Tibial nerve (tissue), 4 donors: ENCODE data around the gene ABI3BP. TPM values are rescaled to one million over a fixed set of nuclear protein-coding genes. Genes with fewer than 3 reads are reported as not detected.
A peak's percentile ranks its signal among the peaks of the same experiment; 100 is the strongest.

Experiments
- DNase-seq, 2 donors: peaks; one replicate each; pipeline ENCODE4 v3.0.0-alpha.2; 2019; ENCODE audit warnings: low spot score in 2 of 2
- H3K27ac ChIP-seq, 4 donors: fragments of 200-600 bp; sonication (generic) in 3 of 4; one replicate each; pipeline ENCODE4 v1.5.1; 2017 to 2019; ENCODE audit warnings: mild to moderate bottlenecking in 1 of 4
- H3K27me3 ChIP-seq, 2 donors: fragments of 200-600 bp; sonication (generic) in 1 of 2; one replicate each; pipeline versions ENCODE4 v1.5.1 to v1.6.0; 2017 to 2019
- H3K36me3 ChIP-seq, 3 donors: fragments of 200-600 bp; sonication (generic); one replicate each; pipeline ENCODE4 v1.5.1; 2018 to 2019
- H3K4me1 ChIP-seq, 4 donors: fragments of 200-600 bp; sonication (generic) in 3 of 4; one replicate each; pipeline ENCODE4 v1.5.1; 2017 to 2019
- H3K4me3 ChIP-seq, 4 donors: fragments of 200-600 bp; sonication (generic) in 3 of 4; one replicate each; pipeline ENCODE4 v1.5.1; 2017 to 2019; ENCODE audit warnings: mild to moderate bottlenecking in 1 of 4, moderate library complexity in 1 of 4
- H3K9me3 ChIP-seq, 4 donors: fragments of 200-600 bp; sonication (generic) in 3 of 4; one replicate each; pipeline ENCODE4 v1.5.1; 2017 to 2019
- EP300 ChIP-seq, 2 donors: sonication (generic); formaldehyde crosslinking; IDR thresholded peaks; one replicate each; pipeline ENCODE4 v1.6.1; 2017; ENCODE audit warnings: antibody characterized with exemption in 2 of 2, mild to moderate bottlenecking in 1 of 2
- POLR2A ChIP-seq, 2 donors: fragments of 450-650 bp; IDR thresholded peaks; one replicate each; pipeline ENCODE4 v1.6.1; 2017; ENCODE audit warnings: antibody characterized with exemption in 2 of 2, mild to moderate bottlenecking in 2 of 2, moderate library complexity in 2 of 2
- WGBS, 2 donors: methylation state at CpG; one replicate each; pipeline ENCODE4 v1.1.5; 2018; 5-methylcytosine and 5-hydroxymethylcytosine counted together
- total RNA-seq, 4 donors: library from RNA; depleted of rRNA; stranded (reverse); fragments of >200 nt; gene quantifications; one replicate each; pipeline ENCODE4 v1.1.0, GENCODE V29; 2016
- TF ChIP-seq, protein P1 (sequence below), 5 experiments: fragments of 200-600 bp in 3 of 5; fragments of 450-650 bp in 2 of 5; sonication (generic) in 3 of 5; IDR thresholded peaks; one replicate each; pipeline ENCODE4 v1.5.1; 2016 to 2019; ENCODE audit warnings: antibody characterized with exemption in 5 of 5, mild to moderate bottlenecking in 3 of 5, moderate library complexity in 2 of 5

The ABI3BP gene
- total RNA-seq, 4 donors from 2014 or later, result 39.6 to 189 (median 139) TPM

DNA sequence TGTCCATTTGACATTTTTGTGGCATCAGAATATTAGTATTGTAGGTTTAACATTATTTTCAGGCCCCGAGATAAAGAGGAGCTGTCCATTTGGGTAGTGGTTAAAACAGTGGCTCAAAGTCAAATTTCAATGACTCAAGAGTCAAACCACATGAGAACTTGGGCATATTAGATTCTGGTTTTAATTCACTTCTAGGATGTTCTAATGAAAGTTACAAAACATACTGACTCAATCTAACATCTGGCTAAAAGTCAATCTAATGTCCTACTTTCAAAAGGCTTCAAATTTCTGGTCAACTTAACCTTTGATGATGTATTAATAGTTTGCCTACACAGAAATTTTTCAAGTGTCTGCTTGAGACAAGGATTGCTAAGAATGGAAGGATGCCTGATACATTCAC lies 112.4 kb downstream of the ABI3BP start:
- Histone ChIP-seq H3K27me3 (no peaks in the 10 kb centered on the region), H3K9me3 (no peaks in the 10 kb centered on the region), H3K4me1 (peaks cover 0 to 37% (median 0%) of the 10 kb centered on the region in 4 donors), H3K27ac (peak overlapping the region in 1 of 4 donors; percentile 22), H3K4me3 (no peak overlapping the region), H3K36me3 (no peaks in the 10 kb centered on the region)
- 87 to 94% methylated on average over 1 of the region's 1 CpG for WGBS, 2 donors
- DNase-seq, result no peak
- TF ChIP-seq, protein P1, sequence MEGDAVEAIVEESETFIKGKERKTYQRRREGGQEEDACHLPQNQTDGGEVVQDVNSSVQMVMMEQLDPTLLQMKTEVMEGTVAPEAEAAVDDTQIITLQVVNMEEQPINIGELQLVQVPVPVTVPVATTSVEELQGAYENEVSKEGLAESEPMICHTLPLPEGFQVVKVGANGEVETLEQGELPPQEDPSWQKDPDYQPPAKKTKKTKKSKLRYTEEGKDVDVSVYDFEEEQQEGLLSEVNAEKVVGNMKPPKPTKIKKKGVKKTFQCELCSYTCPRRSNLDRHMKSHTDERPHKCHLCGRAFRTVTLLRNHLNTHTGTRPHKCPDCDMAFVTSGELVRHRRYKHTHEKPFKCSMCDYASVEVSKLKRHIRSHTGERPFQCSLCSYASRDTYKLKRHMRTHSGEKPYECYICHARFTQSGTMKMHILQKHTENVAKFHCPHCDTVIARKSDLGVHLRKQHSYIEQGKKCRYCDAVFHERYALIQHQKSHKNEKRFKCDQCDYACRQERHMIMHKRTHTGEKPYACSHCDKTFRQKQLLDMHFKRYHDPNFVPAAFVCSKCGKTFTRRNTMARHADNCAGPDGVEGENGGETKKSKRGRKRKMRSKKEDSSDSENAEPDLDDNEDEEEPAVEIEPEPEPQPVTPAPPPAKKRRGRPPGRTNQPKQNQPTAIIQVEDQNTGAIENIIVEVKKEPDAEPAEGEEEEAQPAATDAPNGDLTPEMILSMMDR (IDR thresholded peaks at IDR 0.05), result no peak
- TF ChIP-seq EP300 (IDR thresholded peaks at IDR 0.05), result peak in 1 of 2 donors; percentile 29

DNA sequence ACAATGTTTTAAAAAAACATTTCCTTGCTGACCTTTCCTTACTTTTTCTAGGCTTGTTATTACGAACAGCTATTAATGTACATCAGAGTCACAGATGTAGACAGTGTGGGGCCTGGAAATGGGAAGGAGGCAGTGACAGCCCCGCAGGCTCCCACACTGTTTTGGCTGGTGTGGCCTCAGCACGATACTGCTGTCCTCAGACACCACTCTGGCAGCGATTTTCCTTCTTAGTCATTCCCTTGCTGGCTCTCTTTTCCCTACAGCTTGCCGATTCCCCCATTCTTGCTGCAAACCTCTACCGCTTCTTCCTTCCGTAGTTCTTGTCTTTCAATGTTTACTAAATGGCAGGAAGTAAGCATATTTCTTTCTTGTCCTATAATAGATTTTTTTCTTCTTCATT lies 113.1 kb downstream of the ABI3BP start:
- TF ChIP-seq, protein P1 (IDR thresholded peaks at IDR 0.05), result no peak
- no peak for TF ChIP-seq EP300 (IDR thresholded peaks at IDR 0.05)
- H3K27ac ChIP-seq, result peak overlapping the region in 1 of 4 donors; percentile 22
- no peak overlapping the region for H3K4me3 ChIP-seq
- H3K4me1 ChIP-seq, result peaks cover 0 to 45% (median 0%) of the 10 kb centered on the region in 4 donors
- 59% methylated on average over 7 of the region's 7 CpGs for WGBS, 2 donors
- DNase-seq, result no peak
- H3K27me3 ChIP-seq, result no peaks in the 10 kb centered on the region
- no peaks in the 10 kb centered on the region for H3K36me3 ChIP-seq
- H3K9me3 ChIP-seq, result no peaks in the 10 kb centered on the region

DNA sequence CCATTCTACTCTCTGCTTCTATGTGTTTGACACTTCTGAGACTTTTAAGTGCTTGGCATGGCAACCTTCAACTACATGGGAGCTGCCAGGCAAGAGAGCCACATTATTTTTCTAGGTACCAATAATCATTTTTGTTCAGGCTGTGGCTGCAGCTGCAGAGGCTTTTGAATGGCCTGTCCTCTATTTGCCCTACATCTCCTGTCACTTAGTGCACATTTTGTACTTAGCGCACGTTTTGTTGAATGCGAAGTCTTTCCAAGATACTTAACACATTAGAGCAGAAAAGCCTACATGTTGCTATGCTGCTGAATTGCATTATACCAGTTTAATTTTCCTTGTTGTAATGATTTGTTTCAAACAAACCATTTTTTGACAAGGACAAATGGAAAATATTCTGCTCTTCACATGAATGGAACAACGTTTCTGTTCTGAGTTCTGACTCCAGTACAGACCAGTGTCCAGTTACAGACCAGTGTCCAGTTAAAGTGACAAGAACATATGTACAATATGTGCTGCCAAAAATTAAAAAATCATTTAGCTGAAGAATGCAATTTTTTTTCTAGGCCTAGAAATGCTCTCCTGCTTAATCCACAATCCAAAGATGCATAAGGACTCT lies 113.9 kb downstream of the ABI3BP start:
- no peaks in the 10 kb centered on the region for H3K9me3 ChIP-seq
- 56 to 64% methylated on average over 4 of the region's 4 CpGs for WGBS, 2 donors
- TF ChIP-seq POLR2A (IDR thresholded peaks at IDR 0.05) (no peak), EP300 (IDR thresholded peaks at IDR 0.05) (no peak)
- TF ChIP-seq, protein P1 (IDR thresholded peaks at IDR 0.05), result no peak
- H3K4me1 ChIP-seq, result peaks cover 0 to 48% (median 0%) of the 10 kb centered on the region in 4 donors
- no peaks in the 10 kb centered on the region for H3K36me3 ChIP-seq
- H3K4me3 ChIP-seq, result no peak overlapping the region
- H3K27ac ChIP-seq, result no peak overlapping the region
- no peaks in the 10 kb centered on the region for H3K27me3 ChIP-seq
- DNase-seq, result no peak

- Histone ChIP-seq H3K4me3 (no peak overlapping the region), H3K36me3 (no peaks in the 10 kb centered on the region), H3K27ac (peak overlapping the region in 1 of 4 donors; percentile 22), H3K9me3 (no peaks in the 10 kb centered on the region), H3K4me1 (peaks cover 0 to 45% (median 0%) of the 10 kb centered on the region in 4 donors), H3K27me3 (no peaks in the 10 kb centered on the region)
- whole genome bisulfite sequencing, 2 donors, result 59 to 80% methylated on average over 2 of the region's 2 CpGs
- TF ChIP-seq, protein P1 (IDR thresholded peaks at IDR 0.05), result no peak
- no peak for TF ChIP-seq EP300 (IDR thresholded peaks at IDR 0.05)
- no peak for TF ChIP-seq POLR2A (IDR thresholded peaks at IDR 0.05)
- DNase-seq, result no peak
Observed at GRCh38 chr3:100877286-100877685, 115.9 kb downstream of the ABI3BP start.

DNA sequence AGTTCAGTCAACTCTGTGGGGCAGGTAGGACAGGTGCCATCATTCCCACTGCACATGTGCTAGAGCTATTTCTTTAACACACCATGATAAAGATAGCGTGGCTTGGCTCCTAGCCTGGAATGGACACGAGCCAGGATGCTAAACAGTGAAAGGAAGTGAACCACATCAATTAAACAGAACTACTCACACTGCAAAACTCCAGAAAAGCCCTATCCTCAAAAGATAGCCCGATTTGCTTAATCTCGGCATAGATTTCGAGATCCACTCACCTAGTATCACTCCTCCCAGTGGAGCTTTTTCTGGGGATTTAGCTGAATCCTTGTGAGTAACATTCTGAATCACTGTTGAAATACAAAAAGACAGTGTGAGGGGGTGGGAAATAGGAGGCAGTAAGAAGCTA lies 118.0 kb downstream of the ABI3BP start:
- peaks cover 0 to 34% (median 0%) of the 10 kb centered on the region in 4 donors for H3K4me1 ChIP-seq
- WGBS, 2 donors, result 28 to 37% methylated on average over 5 of the region's 5 CpGs
- no peak for TF ChIP-seq POLR2A (IDR thresholded peaks at IDR 0.05)
- no peak for TF ChIP-seq EP300 (IDR thresholded peaks at IDR 0.05)
- TF ChIP-seq, protein P1 (IDR thresholded peaks at IDR 0.05), result no peak
- no peak for DNase-seq
- H3K36me3 ChIP-seq, result no peaks in the 10 kb centered on the region
- no peak overlapping the region for H3K4me3 ChIP-seq
- peak overlapping the region in 3 of 4 donors; percentile 22 to 58 (median 48) for H3K27ac ChIP-seq
- H3K27me3 ChIP-seq, result no peaks in the 10 kb centered on the region
- no peaks in the 10 kb centered on the region for H3K9me3 ChIP-seq
